ENCODE measurements around the gene JAM2. TPM values are rescaled to one million over a fixed set of nuclear protein-coding genes. Genes with fewer than 3 reads are reported as not detected.

JAM2 gene, protein sequence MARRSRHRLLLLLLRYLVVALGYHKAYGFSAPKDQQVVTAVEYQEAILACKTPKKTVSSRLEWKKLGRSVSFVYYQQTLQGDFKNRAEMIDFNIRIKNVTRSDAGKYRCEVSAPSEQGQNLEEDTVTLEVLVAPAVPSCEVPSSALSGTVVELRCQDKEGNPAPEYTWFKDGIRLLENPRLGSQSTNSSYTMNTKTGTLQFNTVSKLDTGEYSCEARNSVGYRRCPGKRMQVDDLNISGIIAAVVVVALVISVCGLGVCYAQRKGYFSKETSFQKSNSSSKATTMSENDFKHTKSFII
- 1 to 10 TPM; 2.0 to 7.6 (median 4.7) TPM for total RNA-seq

GRCh38 chr21:25638660-25639550 is at the start of gene JAM2:
JAM2 (plus strand) TSS chr21:25639258; CDS start chr21:25639822, 564 bp downstream.
- Histone ChIP-seq H3K4me1 (peaks cover 23% of the 10 kb centered on the region), H3K36me3 (no peaks in the 10 kb centered on the region), H3K27me3 (peaks cover 9% of the 10 kb centered on the region), H3K27ac (peak within 1 kb of the TSS; percentile 79), H3K9me3 (no peaks in the 10 kb centered on the region), H3K4me3 (peak within 1 kb of the TSS; percentile 68)
- DNase-seq (ENCODE audit: low spot score in 2 of 2): peak in 1 of 2 donors; percentile 78
- WGBS: under 1% methylated on average over 23 of the region's 41 CpGs
- TF ChIP-seq EP300 (IDR thresholded peaks at IDR 0.05): no peak
- no peak for TF ChIP-seq POLR2A (IDR thresholded peaks at IDR 0.05)
- TF ChIP-seq, protein P1, sequence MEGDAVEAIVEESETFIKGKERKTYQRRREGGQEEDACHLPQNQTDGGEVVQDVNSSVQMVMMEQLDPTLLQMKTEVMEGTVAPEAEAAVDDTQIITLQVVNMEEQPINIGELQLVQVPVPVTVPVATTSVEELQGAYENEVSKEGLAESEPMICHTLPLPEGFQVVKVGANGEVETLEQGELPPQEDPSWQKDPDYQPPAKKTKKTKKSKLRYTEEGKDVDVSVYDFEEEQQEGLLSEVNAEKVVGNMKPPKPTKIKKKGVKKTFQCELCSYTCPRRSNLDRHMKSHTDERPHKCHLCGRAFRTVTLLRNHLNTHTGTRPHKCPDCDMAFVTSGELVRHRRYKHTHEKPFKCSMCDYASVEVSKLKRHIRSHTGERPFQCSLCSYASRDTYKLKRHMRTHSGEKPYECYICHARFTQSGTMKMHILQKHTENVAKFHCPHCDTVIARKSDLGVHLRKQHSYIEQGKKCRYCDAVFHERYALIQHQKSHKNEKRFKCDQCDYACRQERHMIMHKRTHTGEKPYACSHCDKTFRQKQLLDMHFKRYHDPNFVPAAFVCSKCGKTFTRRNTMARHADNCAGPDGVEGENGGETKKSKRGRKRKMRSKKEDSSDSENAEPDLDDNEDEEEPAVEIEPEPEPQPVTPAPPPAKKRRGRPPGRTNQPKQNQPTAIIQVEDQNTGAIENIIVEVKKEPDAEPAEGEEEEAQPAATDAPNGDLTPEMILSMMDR (IDR thresholded peaks at IDR 0.05): no peak
- TF ChIP-seq POLR2AphosphoS5 (IDR thresholded peaks at IDR 0.05): no peak

DNA sequence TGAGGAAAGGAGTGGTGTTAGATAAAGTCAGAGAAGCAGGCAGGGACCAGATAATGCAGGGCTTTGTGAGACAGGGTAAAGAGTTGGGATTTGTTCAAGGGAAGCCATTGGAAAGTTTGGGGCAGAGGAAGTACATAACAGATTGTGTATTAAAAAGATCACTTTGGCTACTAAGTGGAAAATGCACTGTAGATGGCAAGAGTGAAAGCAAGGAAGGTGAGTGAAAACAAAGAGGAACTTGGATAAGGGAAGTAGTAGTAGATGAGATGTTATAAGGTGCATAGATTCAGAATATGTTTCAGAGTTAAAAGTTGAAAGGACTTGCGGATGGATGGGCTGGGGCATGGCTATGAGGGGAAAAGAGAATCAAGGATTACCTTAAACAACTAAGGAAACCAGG is 49.2 kb upstream of the JAM2 start:
- TF ChIP-seq POLR2AphosphoS5 (IDR thresholded peaks at IDR 0.05): no peak
- TF ChIP-seq EP300 (IDR thresholded peaks at IDR 0.05): no peak
- no peak for TF ChIP-seq POLR2A (IDR thresholded peaks at IDR 0.05)
- TF ChIP-seq, protein P1 (IDR thresholded peaks at IDR 0.05): no peak
- Histone ChIP-seq H3K4me1 (no peaks in the 10 kb centered on the region), H3K9me3 (no peaks in the 10 kb centered on the region), H3K36me3 (peaks cover 71% of the 10 kb centered on the region), H3K27ac (no peak overlapping the region), H3K27me3 (no peaks in the 10 kb centered on the region), H3K4me3 (no peak overlapping the region)
- no peak for DNase-seq (ENCODE audit: low spot score in 2 of 2)
- WGBS: 100% methylated on average over 1 of the region's 1 CpG

DNA sequence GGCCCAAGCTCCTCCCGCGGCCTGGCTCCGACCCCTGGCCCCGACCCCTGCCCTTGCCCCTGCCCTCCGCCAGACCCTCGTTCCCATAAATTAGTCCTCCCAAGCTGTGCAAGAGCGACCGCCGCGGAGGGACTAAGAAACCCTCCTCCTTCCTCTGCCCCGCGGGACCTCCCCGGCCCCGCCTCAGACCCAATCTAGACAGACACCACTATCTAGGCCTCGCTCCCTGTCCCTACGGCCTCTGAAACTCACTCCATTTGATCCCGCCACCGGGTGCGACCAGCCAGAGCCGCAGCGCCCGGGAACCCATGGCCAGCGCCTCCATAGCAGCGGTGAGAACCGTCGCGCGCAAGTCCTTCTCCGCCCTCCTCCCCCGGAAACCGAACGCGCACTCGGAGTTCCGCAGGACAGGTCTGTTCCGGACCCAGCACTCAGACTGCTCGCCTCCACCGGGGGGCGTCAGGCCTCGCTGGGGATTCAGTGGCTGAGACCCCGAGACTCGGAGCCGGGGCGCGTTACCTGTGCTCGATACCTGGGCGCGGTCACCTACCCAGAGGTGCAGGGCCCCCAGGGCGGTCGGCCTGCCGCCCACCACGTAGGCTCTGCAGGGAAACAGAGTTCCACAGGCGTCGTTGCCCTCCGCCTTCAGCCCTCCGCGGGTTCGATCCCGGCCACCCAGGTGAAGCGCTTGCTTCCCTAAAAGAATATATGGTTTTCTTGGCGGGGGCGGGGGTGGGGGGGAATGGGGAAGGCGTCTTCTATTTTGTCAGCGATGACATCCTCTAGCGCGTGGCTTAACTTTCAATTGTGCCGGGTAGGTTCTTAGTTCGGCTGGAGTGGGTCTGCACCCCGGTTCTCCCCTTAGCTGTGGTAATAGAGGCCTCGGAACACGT is 31.7 kb upstream of the JAM2 start, which contains the start of gene MRPL39:
TSS of gene MRPL39 (minus strand) at position 331 of the 893 bp plus-strand sequence. CDS start at position 325, 6 bp downstream.
- Histone ChIP-seq H3K4me1 (peaks cover 27% of the 10 kb centered on the region), H3K27ac (peak within 1 kb of the TSS; percentile 83), H3K4me3 (peak within 1 kb of the TSS; percentile 71), H3K36me3 (peaks cover 10% of the 10 kb centered on the region), H3K9me3 (no peaks in the 10 kb centered on the region), H3K27me3 (no peaks in the 10 kb centered on the region)
- peak; percentile 91 to 92 for DNase-seq (ENCODE audit: low spot score in 2 of 2)
- TF ChIP-seq, protein P1 (IDR thresholded peaks at IDR 0.05): peak in 1 of 2 donors; percentile 47
- TF ChIP-seq POLR2AphosphoS5 (IDR thresholded peaks at IDR 0.05): peak in 1 of 3 donors; percentile 59
- TF ChIP-seq EP300 (IDR thresholded peaks at IDR 0.05): no peak
- peak in 1 of 2 donors; percentile 40 for TF ChIP-seq POLR2A (IDR thresholded peaks at IDR 0.05)
- under 1% methylated on average over 38 of the region's 71 CpGs for WGBS

- Histone ChIP-seq H3K9me3 (no peaks in the 10 kb centered on the region), H3K4me3 (peak overlapping the region; percentile 71), H3K4me1 (peaks cover 27% of the 10 kb centered on the region), H3K27me3 (no peaks in the 10 kb centered on the region), H3K27ac (peak overlapping the region; percentile 83), H3K36me3 (peaks cover 3% of the 10 kb centered on the region)
- peak; percentile 86 to 88 for DNase-seq (ENCODE audit: low spot score in 2 of 2)
- TF ChIP-seq POLR2A (IDR thresholded peaks at IDR 0.05): no peak
- TF ChIP-seq, protein P1 (IDR thresholded peaks at IDR 0.05): peak; percentile 85 to 88
- WGBS: 4% methylated on average over 18 of the region's 18 CpGs
Measured at GRCh38 chr21:25608044-25608737, 30.9 kb upstream of the JAM2 start.
